GM21619 (cell line): ENCODE data around the gene CAMK2B.
"Not testable (repeated sequence)": the region's sequence is repeated elsewhere in the genome, so short reads cannot be mapped to it uniquely, and the experiment has no call there.

Experiments used
- ATAC-seq: cut with Tn5 transposase; IDR thresholded peaks from one replicate; pipeline ENCODE4 v1.9.1; 2021; ENCODE audit not compliant: unreplicated experiment

Gene CAMK2B

DNA sequence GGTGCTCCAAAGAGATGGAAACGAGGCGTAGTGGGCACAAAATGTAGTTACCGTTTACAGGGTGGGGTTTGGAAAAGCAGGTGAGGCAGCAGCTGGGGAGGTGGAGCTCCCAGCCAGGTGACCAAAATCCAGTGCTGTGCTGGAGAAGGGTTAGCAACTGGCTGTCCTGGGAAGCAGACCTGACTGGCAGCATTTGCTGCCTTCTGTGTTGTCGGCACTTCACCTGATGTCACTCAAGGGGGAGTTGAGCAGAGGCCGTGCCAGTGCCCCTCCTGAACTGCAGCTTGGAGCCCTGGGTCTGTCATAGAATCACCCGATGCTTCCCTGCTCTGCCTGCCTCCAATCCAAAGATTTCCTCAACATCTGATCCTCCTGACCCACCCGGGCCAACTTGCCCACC is 148.9 kb downstream of the CAMK2B start:
- no peak for ATAC-seq

DNA sequence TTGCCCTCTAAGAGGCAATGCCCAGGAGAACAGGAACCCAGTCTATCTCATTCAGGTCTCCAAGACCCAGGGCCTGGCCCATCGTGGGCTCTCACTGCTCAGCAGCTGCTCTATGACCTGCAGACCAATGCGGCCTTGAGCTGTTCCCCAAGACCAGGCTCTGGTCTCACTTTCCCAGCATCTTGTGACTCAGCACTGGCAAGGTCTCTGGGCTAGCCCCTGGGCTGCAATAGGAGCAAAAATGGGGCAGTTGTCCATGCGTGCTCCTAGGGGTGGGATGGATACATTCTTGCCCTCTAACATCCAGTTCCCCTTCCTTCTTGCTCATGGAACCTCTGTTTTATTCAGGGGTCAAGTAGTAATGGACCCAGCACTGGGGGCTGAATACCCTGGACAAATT is 149.7 kb downstream of the CAMK2B start:
- no peak for ATAC-seq

DNA sequence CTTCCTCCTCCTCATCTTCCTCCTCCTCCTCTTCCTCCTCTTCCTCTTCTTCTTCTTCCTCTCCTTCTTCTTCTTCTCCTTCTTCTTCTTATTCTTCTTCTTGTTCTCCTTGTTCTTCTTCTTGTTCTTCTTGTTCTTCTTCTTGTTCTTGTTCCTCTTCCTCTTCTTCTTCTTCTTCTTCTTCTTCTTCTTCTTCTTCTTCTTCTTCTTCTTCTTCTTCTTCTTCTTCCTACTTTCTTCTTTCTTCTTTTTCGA is 150.8 kb downstream of the CAMK2B start:
- not testable (repeated sequence) for ATAC-seq

- no peak for ATAC-seq
Measured at GRCh38 chr7:44173911-44174693, 151.3 kb downstream of the CAMK2B start.

DNA sequence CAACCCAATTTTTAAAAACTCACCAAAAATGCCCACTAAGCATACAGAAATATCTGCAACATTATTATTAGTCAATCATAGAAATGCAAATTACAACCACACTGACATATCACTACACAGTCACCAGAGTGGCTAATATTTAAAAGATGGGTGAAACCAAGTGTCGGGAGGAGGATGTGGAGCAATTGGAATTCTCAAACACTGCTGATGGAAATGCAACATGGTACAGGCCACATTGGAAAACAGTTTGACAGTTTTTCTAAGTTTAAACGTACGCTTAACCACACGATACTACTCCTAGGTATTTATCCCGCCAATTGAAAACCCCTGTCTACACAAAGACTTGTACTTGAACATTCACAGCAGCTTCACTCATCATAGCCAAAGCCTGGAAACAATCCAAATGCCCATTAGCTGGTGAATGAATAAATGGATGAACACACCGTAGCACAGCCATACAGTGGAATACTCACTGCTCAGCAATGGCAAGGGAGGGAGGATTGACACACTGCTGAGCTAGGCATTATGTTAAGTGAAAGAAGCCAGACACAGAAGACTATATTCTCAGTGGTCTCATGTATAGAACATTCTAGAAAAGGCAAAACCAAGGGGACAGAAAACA is 152.5 kb downstream of the CAMK2B start:
- no peak for ATAC-seq

DNA sequence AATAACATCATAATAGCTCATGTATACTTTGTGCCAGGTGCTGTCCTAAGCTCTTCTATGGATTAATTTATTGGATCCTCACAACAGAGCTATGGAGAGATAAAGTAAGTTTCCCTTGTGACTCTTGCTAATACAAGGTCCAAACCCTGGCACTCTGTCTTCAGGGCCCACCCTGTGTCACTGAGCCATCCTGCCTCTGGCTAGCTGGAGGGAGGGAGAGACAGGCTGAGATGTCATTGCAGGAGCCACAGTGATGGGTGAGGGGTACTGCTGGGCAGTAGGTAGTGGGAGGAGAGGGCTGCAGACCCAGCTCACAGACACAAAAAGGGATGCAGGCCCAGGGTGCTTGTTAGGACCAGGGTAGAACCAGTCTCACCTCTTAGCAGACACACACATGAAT is 153.0 kb downstream of the CAMK2B start:
- ATAC-seq, result no peak

DNA sequence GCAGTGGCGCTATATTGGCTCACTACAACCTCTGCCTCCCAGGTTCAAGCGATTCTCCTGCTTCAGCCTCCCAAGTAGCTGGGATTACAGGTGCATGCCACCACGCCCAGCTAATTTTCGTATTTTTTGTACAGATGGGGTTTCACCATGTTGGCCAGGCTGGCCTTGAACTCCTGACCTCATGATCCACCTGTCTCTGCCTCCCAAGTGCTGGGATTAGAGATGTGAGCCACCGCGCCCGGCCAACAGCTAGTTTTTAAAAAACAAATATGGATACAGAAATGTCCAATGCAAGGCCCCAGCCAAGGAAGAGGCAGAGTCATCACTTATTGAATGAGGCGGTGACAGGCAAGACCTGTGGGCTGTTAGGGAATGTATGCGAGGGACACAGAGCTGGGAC is 153.5 kb downstream of the CAMK2B start:
- ATAC-seq, result not testable (repeated sequence)

DNA sequence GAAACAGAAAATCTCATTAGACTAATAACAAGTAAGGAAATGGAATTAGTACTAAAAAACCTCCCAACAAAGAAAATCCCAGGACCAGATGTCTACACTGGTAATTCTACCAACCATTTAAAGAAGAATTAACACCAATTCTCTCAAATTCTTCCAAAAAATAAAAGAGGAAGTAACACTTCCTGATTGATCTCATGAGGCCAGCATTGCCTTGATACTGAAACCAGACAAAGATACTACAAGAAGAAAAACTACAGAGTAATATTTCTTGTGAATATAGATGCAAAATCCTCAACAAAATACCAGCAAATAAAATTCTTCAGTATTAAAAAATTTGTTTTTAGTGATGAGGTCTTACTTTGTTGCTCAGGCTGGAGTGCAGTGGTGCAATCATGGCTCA is 157.5 kb downstream of the CAMK2B start:
- ATAC-seq, result no peak
